Vagina (tissue), 2 donors: ENCODE results near the gene CHIC2.

Source experiments
- CTCF ChIP-seq, 3 experiments: fragments of 450-650 bp in 2 of 3; fragments of 200-600 bp in 1 of 3; sonication (generic) in 1 of 3; IDR thresholded peaks; one replicate each; pipeline ENCODE4 v1.5.1; 2017 to 2019; ENCODE audit warnings: antibody characterized with exemption in 3 of 3, mild to moderate bottlenecking in 2 of 3, moderate library complexity in 2 of 3
- POLR2A ChIP-seq, 2 donors: fragments of 450-650 bp; IDR thresholded peaks; one replicate each; pipeline ENCODE4 v1.6.1; 2017; ENCODE audit warnings: antibody characterized with exemption in 2 of 2, mild to moderate bottlenecking in 2 of 2, moderate library complexity in 2 of 2
- POLR2AphosphoS5 ChIP-seq, 2 donors: sonication (generic); formaldehyde crosslinking; IDR thresholded peaks; one replicate each; pipeline ENCODE4 v1.9.0; 2017; ENCODE audit warnings: antibody characterized with exemption in 2 of 2, mild to moderate bottlenecking in 2 of 2, low read depth in 1 of 2; ENCODE audit not compliant: insufficient read depth in 1 of 2

- TF ChIP-seq CTCF (IDR thresholded peaks at IDR 0.05) = no peak
- no peak for TF ChIP-seq POLR2AphosphoS5 (IDR thresholded peaks at IDR 0.05; ENCODE audit: insufficient read depth in 1 of 2, low read depth in 1 of 2)
- TF ChIP-seq POLR2A (IDR thresholded peaks at IDR 0.05) = no peak
Measured at GRCh38 chr4:53960843-53961242, 103.6 kb downstream of the CHIC2 start.
